ENCODE measurements around the gene PRAMEF8. TPM values are rescaled to one million over a fixed set of nuclear protein-coding genes. Genes with fewer than 3 reads are reported as not detected.
"Not testable (repeated sequence)": the region's sequence is repeated elsewhere in the genome, so short reads cannot be mapped to it uniquely, and the experiment has no call there.

PRAMEF8 gene
- total RNA-seq = not detected

DNA sequence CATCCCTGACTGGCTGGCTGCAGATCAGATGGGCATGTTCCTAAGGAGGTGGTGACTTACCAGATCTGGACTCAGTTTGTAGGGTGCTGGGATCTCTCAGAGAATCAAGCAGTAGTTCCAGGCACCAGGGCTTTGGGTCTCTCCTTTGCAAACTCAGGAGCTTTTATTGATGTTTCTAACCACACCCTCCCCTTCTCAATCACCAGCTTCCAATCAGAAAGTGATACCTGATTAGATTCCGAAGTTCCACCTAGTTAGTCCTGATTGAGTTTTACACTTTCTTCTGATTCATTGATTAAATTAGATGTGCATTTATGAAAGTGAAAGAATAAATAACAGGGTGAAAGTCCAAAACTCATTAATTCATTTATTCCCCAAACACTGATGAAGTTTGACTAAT is at the start of gene PRAMEF8:
TSS of gene PRAMEF8 (minus strand) at position 101 of the 400 bp plus-strand sequence. CDS start 1,046 bp downstream, outside the sequence.
- DNase-seq (ENCODE audit: low spot score) = not testable (repeated sequence)

DNA sequence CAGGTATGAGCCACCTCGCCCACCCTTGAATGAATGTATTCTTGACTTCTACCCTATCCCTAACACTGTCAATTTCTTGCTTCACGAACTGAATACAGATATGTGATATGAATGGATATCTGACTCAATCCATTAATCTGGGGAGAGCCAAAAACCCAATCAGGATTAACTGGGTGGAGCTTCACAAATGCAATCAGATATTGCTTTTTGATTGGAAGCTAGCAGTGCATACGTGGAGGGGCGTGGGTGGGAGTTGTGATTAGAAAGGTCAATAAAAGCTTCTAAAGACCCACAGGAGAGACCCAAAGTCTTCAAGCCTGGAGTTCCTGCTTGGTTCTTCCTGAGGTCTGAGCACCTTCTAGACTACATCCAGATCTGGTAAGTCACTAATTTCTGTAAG is 30.3 kb upstream of the PRAMEF8 start, which contains the start of gene PRAMEF15:
TSS of gene PRAMEF15 (plus strand) at position 301 of the 400 bp plus-strand sequence. CDS start 2,827 bp downstream, outside the sequence.
- not testable (repeated sequence) for DNase-seq (ENCODE audit: low spot score)

DNA sequence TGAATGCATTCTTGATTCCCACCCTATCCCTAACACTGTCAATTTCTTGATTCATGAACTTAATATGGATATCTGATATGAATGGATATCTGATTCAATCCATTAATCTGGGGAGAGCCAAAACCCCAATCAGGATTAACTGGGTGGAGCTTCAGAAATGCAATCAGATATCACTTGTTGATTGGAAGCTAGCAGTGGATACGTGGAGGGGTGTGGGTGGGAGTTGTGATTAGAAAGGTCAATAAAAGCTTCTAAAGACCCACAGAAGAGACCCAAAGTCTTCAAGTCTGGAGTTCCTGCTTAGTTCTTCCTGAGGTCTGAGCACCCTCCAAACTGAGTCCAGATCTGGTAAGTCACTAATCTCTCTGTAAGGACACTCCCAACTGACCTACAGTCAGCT is 18.3 kb upstream of the PRAMEF8 start, which contains the start of gene PRAMEF33:
TSS of gene PRAMEF33 (plus strand) at position 301 of the 400 bp plus-strand sequence. CDS start 2,416 bp downstream, outside the sequence.
- not testable (repeated sequence) for DNase-seq (ENCODE audit: low spot score)

DNA sequence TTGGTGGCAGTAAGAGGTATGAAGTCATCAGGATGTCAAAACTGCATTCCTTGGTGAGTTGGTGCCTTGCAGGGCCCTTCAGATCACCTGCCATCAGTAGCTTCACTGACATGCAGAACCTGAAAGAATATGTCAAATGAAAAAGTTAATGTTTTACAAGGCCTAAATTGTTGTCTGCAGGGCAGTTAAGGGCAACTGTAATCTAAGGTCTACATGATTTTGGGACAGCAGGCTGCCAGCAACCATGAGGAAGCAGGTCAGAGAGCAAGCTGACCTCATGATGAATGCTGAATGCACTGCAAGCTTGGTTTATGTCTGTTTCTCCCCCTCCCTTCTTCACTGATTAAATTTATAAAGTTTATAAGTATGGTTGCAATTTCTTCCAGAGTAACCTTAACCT is 17.3 kb upstream of the PRAMEF8 start:
- not testable (repeated sequence) for DNase-seq (ENCODE audit: low spot score)

DNA sequence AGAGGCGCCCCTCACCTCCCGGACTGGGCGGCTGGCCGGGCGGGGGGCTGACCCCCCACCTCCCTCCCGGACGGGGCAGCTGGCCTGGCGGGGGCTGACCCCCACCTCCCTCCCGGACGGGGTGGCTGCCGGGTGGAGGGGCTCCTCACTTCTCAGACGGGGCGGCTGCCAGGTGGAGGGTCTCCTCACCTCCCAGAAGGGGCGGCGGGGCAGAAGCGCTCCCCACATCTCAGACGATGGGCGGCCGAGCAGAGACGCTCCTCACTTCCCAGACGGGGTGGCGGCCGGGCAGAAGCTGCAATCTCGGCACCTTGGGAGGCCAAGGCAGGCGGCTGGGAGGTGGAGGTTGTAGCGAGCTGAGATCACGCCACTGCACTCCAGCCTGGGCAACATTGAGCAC is 13.8 kb upstream of the PRAMEF8 start:
- DNase-seq (ENCODE audit: low spot score) = not testable (repeated sequence)

DNA sequence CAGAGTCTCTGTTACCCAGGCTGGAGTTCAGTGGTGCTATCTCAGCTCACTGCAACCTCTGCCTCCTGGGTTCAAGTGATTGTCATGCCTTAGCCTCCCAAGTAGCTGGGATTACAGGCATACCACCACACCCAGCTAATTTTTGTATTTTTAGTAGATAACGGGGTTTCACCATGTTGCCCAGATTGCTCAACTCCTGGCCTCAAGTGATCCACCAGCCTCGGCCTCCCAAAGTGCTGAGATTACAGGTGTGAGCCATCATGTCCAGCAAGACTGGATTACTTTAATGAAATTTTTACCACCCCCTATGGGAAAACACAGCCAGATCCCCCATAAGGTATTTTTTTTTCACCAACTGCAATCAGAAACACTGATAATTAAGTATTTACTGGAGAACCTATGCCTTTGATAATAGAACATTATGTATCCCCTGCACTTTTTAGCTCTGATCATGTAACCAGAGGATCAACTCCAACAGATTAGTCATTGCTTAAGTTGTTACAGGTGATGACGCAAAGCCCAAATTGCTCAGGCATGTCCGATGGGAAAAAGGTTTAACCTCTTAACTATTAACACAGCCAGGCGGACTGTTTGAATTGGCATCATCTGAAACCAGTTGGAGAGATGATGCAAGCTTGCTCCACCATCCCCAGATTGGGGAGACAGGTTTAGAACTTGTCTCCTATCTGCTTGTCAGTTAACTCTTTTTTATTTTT is 12.4 kb upstream of the PRAMEF8 start:
- DNase-seq (ENCODE audit: low spot score) = not testable (repeated sequence)

DNA sequence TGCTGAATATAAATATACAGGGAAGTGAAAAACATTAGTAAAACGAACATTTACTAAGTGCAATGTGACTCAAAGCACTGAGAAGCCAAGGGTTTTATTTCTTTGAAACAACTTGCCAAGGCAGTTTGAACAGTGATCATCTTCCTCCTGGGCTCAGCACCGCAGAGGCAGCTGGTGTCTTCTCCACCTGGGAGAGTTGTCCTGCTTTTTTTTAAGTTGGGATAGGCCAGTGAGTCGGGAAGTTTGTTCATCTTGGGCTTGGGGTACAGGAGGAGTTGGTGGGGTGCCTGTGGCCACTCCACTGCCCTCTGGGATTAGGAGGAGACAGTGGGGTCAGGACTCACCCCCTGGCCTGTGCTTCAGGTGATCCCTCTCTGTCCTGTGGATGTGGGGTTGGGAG is 4.1 kb upstream of the PRAMEF8 start:
- DNase-seq (ENCODE audit: low spot score) = not testable (repeated sequence)

DNA sequence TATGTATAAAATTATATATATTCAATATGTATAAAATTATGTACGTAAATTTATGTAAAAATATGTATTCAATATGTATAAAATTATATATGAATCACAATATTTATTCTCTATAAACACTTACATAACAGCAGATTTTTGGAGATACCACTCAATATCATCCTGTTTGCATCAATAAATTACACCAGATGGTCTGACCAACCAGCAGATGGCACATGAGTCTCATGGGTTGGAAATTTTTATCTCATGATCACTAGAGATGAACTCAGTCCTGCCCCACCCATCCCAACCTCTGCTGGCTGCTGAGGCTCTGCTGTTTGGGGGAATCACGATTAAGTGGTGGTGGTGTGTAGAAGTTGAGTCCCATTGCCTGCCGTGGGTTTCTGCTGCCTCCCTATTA is 5.3 kb downstream of the PRAMEF8 start:
- DNase-seq (ENCODE audit: low spot score) = not testable (repeated sequence)

DNA sequence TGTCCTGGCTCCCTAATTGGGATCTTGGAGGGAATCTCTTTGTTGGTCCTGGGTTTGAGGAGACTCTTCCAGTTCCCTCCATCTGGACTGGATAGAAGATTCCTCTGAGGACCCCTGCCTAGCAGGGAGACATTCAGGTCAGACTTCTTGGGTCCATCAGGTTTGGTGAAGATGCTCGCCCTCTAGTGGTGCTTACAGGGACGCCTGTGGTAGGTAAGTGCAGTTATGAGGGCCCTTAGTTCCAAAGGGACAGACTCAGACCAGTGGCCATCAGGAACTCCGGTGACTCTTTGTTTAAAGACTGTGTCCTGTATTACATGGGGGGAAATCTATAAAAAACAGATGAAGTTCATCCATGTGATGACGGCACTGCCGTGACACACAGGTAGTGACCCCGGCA is 7.9 kb downstream of the PRAMEF8 start:
- DNase-seq (ENCODE audit: low spot score) = not testable (repeated sequence)

DNA sequence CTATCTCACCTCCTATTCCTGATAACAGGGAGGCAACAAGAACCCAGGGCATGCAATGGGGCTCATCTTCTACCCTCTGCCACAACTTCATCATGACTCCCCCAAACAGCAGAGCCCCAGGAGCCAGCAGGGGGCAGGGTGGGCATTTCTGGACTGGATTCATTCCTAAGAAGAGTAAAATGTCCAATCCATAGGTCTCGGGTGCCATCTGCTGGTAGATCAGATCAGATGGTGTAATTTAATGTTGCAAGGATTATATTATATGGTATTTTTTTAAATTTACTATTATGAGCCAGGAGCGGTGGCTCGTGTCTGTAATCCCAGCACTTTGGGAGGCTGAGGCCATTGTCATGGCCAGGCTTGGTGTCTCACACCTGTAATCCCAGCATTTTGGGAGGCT is 19.8 kb downstream of the PRAMEF8 start:
- DNase-seq (ENCODE audit: low spot score) = not testable (repeated sequence)

DNA sequence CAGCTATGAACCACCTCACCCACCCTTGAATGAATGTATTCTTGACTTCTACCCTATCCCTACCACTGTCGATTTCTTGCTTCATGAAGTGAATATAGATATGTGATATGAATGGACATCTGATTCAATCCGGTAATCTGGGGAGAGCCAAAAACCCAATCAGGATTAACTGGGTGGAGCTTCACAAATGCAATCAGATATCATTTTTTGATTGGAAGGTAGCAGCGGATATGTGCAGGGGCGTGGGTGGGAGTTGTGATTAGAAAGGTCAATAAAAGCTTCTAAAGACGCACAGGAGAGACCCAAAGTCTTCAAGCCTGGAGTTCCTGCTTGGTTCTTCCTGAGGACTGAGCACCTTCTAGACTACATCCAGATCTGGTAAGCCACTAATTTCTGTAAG is 31.0 kb downstream of the PRAMEF8 start, which contains the start of gene PRAMEF5:
TSS of gene PRAMEF5 (plus strand) at position 301 of the 400 bp plus-strand sequence. CDS start 5,071 bp downstream, outside the sequence.
- not testable (repeated sequence) for DNase-seq (ENCODE audit: low spot score)

DNA sequence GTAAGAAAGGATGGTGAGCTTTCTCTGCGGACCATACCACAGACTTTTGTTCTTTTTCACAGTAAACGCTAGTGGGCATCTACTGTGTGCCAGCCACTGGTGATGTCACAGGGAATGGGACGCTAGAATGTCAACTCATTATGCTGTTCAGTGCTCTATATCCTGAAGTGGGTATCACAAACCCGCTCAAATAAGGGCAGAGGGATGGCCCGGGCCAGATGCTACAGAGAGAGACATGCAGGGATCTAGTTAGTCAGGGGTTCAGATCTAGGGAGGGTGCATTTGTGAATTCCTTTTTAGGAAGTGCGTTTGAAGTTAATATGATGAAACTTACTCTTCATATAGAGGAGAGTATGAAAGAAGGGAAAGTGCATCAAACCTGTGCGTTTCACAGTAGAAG is 37.8 kb downstream of the PRAMEF8 start:
- not testable (repeated sequence) for DNase-seq (ENCODE audit: low spot score)

DNA sequence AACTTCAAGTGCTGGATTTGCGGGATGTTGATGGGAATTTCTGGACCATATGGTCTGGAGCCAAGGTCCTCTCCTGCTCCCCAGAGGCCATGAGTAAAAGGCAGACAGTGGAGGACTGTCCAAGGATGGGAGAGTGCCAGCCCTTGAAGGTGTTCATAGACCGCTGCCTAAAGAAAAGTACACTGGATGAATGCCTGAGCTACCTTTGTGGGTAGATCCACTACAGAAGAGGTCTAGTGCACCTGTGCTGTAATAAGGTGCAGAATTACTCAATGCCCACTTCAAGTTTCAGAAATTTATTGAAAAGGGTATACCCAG is 38.4 kb downstream of the PRAMEF8 start:
- DNase-seq (ENCODE audit: low spot score) = not testable (repeated sequence)

DNA sequence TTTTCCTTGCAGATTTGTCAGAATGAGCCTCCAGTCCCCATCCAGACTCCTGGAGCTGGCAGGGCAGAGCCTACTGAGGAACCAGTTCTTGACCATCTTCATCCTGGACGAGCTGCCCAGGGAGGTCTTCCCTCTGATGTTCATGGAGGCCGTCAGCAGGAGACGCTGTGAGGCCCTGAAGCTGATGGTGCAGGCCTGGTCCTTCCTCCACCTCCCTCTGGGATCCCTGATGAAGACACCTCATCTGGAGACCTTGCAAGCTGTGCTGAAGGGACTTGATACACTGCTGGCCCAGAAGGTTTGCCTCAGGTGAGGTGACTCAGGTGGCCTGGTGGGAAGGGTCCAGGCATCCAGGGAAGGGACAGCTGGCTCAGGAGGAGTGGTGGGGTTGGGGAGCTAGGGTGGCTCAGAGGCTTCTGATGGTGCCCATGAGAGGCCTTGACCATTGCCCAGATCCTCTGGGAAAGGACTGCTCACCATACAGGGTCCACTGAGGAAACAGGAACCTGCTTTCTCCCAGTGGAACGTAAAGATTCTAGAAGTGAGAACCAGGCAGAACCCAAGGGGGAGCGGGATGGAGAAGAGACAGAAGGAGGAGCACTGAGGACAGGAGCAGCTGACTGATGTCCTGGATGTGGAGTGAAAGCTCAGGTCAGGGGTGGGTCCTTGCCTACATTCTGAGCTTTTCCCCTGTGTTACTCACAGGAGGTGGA is 38.9 kb downstream of the PRAMEF8 start:
- not testable (repeated sequence) for DNase-seq (ENCODE audit: low spot score)

DNA sequence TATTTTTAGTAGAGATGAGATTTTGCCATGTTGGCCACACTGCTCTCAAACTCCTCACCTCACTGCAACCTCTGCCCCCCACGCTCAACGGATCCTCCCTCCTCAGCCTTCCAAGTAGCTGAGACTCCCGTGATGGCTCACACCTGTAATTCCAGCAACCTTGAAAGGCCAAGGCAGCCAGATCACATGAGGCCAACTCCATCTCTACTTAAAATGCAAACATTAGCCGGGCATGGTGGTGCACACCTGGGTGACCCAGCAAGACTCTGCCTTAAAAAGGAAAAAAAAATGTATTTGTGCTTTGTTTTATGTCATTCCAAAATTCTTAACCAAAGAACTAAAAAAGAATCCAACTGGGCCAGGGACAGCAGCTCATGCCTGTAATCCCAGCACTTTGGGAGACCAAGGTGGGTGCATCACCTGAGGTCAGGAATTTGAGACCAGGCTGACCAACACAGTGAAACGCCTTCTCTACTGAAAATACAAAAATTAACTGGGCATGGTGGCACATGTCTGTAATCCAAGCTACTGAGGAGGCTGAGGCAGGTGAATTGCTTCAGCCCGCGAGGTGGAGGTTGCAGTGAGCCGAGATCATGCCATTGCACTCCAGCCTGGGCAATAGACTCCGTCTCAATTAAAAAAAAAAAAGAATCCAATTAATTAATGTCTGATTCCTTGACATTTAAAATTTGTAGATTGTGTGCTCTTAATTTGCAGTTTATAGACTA is 41.2 kb downstream of the PRAMEF8 start:
- DNase-seq (ENCODE audit: low spot score) = not testable (repeated sequence)

DNA sequence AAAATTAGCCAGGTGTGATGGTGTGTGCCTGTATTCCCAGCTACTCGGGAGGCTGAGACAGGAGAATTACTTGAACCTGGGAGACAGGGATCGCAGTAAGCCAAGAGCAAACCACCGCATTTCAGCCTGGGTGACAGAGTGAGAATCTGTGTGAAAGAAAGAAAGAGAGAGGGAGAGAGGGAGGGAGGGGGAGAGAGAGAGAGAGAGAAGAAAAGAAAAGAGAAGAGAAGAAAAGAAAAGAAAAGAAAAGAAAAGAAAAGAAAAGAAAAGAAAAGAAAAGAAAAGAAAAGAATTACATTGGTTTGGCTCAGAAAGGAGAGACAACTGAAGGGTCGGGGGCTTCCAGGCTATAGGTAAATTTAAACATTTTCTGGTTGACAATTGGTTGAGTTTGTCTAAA is 45.3 kb downstream of the PRAMEF8 start:
- not testable (repeated sequence) for DNase-seq (ENCODE audit: low spot score)

DNA sequence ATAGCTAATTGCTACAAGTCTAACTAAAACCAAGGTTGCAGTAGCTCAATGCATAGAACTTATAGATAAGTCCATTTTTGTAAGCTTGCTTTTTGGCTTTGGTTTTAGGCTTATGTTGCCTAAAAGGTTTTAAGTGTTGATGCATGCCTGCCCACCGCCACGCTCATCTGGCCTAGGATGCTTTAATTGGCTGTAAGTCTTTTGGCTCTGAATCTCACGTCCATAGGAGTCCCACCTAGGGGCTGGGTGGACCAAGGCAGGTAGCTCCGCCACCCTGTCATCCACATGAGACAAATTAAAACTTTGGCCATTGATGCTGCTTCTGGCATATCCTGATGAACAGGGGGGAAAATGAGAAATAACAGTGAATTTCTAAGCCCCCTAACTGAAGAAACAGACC is 47.4 kb downstream of the PRAMEF8 start:
- not testable (repeated sequence) for DNase-seq (ENCODE audit: low spot score)

DNA sequence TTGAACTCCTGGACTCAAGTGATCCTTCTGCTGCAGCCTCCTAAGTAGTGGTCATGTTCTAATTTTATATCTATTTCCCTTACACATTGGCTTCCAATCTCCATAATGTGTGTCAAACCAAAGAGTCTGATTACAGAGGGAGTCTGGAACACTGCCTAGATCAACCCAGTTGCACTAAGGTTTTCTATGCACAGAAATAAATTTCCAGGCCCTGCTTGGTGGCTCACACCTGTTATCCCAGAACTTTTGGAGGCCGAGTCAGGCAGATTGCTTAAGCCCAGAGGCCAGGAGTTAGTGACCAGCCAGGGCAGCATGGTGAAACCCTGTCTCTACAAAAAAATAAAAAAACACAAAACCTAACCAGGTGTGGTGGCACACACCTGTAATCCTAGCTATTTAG is 50.9 kb downstream of the PRAMEF8 start:
- DNase-seq (ENCODE audit: low spot score) = peak; percentile 9

DNA sequence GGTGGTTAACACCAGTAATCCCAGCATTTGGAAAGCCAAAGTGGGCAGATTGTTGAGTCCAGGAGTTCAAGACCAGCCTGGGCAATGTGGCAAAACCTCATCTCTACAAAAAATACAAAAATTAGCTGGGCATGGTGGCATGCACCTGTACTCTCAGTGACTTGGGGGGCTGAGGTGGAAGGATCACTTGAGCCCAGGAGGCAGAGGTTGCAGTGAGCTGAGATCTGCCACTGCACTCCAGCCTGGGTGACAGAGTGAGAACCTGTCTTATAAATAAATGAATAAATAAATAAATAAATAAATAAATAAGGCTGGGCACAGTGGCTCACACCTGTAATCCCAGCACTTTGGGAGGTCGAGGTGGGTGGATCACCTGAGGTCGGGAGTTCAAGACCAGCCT is 52.9 kb downstream of the PRAMEF8 start:
- peak; percentile 9 for DNase-seq (ENCODE audit: low spot score)

Measured in mucosa of gallbladder (tissue), 1 donor.